Activated naive CD4-positive, alpha-beta T cell treated with anti-CD3 and anti-CD28 coated beads, Interleukin-2, amount 50 U/mL, for 16 hours (primary cell): ENCODE data around the gene C16orf92.
"Not testable (repeated sequence)": the region's sequence is repeated elsewhere in the genome, so short reads cannot be mapped to it uniquely, and the experiment has no call there.

Source experiments
- DNase-seq: peaks from one replicate; pipeline ENCODE4 v3.0.0-alpha.2; 2020

C16orf92 gene

GRCh38 chr16:30005341-30006094 is 17.5 kb upstream of the C16orf92 start:
- peak; percentile 45 for DNase-seq

- no peak for DNase-seq
These were observed 16.9 kb upstream of the C16orf92 start for GRCh38 chr16:30006095-30006473.

GRCh38 chr16:30006659-30007377 is 16.2 kb upstream of the C16orf92 start:
- no peak for DNase-seq

- DNase-seq = no peak
These were observed 15.6 kb upstream of the C16orf92 start for GRCh38 chr16:30007378-30007895.

GRCh38 chr16:30009085-30009862 is 13.7 kb upstream of the C16orf92 start:
- DNase-seq = no peak

GRCh38 chr16:30009990-30010843 is 12.8 kb upstream of the C16orf92 start:
- no peak for DNase-seq

GRCh38 chr16:30010844-30011713 is 11.9 kb upstream of the C16orf92 start, which contains the start of gene DOC2A:
Gene DOC2A, minus strand, starts transcription at chr16:30011027. Its CDS starts 805 bp downstream, at chr16:30010222.
- peak; percentile 58 for DNase-seq

- DNase-seq = no peak
These were observed 11.1 kb upstream of the C16orf92 start for GRCh38 chr16:30011714-30012504.

GRCh38 chr16:30012598-30012997 is 10.4 kb upstream of the C16orf92 start:
- DNase-seq = not testable (repeated sequence)

- DNase-seq = not testable (repeated sequence)
These were observed 7.5 kb upstream of the C16orf92 start for GRCh38 chr16:30015450-30015849.

GRCh38 chr16:30016555-30017276 is 6.3 kb upstream of the C16orf92 start:
- no peak for DNase-seq

GRCh38 chr16:30017277-30017656 is 5.7 kb upstream of the C16orf92 start:
- no peak for DNase-seq

- DNase-seq = not testable (repeated sequence)
These were observed 5.1 kb upstream of the C16orf92 start for GRCh38 chr16:30017937-30018336.

GRCh38 chr16:30018731-30019158 is 4.3 kb upstream of the C16orf92 start:
- no peak for DNase-seq

- DNase-seq = no peak
These were observed 588 bp downstream of the C16orf92 start for GRCh38 chr16:30023586-30023985.

- DNase-seq = no peak
These were observed 1.5 kb downstream of the C16orf92 start for GRCh38 chr16:30024451-30024850.

- no peak for DNase-seq
These were observed 2.2 kb downstream of the C16orf92 start for GRCh38 chr16:30025156-30025555.

- no peak for DNase-seq
These were observed 2.6 kb downstream of the C16orf92 start for GRCh38 chr16:30025574-30025973.

GRCh38 chr16:30026449-30026848 is 3.5 kb downstream of the C16orf92 start:
- no peak for DNase-seq
